ENCODE data around the gene BTBD19.
"Not testable (repeated sequence)": the region's sequence is repeated elsewhere in the genome, so short reads cannot be mapped to it uniquely, and the experiment has no call there.

The BTBD19 gene

DNA sequence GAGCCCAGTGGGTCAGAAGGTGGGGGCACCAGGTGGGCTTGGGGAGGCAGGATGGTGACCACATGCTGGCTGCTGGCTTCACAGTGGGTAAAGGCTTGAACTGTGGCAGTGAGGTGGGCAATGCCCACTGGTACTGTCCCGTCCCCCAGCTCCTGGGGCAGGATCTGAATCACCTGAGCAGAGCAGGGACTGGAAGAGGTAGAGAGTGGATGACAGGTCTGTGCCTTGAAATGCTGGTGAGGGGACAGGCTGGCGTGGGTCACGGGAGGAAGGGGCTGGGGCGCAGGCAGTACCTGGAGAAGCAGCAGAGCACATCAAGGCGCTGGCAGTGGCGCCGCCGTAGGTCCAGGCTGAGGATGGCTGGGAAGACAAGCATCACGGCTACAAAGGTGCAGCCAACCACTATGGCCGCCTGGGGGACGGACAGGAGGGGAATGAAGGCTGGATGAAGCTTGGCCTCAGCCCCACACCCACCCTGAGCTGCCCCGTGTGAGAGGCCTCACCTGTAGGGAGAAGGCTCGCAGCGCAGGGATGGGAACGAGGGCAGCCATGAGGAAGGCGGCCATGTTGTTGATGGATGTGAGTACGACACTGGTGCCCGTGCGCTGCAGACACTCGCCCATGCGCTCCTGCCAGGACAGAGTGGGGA lies 19.8 kb downstream of the BTBD19 start:
- no peak for DNase-seq (ENCODE audit: low spot score)

DNA sequence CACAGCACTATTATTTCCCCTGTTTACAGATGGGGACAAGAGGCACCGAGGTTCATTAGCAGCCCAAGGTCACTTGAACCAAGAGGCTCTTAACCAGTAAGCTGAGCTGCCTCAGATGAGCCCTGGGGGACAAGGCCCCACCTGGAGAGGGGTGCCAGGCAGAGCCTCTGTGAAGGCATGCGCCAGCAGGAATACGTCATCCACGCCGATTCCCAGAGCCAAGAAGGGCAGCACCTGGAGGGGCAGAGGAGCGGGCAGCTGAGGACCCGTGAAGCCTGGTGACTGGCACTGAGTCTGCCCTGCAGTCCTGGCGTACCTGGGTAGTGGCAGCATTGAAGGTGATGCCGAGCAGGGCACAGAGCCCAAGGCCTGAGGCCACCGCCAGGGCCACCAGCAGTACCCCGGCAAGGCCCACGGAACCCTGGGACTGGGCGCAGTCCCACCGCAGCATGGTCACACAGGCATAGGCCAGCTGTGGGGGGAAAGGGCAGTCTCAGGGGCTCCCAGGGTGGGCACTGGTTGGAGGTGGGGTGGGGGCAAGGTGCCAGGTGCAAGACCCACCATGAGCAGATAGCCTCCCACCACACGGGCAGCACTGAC lies 20.6 kb downstream of the BTBD19 start:
- no peak for DNase-seq (ENCODE audit: low spot score)

DNA sequence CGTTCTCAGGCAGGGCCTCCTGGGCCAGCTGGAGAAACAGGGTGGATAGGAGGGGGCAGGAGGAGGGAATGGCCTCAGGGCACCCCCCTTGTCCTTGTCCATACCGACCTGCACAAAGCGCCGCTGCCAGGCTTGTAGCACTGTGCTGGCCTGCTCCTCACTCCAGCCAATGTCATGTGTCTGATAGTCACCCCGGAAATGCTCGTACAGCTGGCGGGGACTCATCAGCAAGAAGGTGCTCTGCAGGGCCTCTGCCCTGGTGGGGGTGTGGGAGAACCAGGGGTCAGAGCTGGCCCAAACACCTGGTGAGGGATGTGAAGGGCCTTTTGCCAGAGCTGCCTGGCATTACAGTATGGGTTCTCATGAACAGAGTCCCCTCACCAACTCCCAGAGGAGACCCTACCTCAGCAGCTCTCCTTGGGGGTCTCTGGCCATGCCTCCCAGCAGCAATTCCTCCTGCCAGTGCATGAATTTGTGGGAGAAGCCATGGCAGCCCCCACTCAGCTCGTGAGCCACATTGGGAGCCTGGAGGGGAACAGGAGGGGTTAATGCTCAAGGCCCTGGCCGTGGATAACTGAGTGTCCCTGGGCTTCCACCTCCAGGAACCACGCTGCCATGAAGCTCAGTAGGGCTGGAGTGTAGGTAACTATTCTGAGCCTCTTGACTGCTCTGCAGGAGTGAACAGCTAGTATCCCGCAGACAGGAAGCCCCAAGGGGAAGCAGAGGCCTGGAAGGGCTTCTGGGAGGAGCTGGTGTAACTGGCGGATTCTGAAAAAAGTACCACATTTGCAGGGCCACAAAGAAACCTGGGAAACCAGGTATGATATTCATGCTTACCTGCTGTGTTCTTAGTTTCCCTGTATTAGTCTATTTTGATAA lies 21.4 kb downstream of the BTBD19 start:
- no peak for DNase-seq (ENCODE audit: low spot score)

DNA sequence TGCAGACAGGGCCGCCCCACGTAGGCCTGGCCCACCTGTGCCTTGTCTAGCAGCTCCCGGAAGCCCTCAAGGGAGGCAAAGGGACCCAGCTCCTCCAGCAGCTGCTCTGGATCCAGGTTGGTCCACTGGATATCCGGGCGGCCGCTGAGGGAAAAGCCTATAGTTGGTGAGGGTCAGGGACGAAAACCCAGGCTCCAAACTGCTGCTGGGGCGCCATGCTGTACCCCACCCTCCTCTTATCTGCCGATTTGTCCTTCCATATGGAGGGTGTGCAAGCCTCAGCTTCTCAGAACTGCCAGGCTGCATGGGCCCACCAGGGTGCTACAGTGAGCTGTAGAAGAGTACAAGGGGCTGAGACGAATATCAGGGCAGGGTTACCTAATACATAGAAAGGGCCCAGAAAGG lies 22.6 kb downstream of the BTBD19 start:
- no peak for DNase-seq (ENCODE audit: low spot score)

DNA sequence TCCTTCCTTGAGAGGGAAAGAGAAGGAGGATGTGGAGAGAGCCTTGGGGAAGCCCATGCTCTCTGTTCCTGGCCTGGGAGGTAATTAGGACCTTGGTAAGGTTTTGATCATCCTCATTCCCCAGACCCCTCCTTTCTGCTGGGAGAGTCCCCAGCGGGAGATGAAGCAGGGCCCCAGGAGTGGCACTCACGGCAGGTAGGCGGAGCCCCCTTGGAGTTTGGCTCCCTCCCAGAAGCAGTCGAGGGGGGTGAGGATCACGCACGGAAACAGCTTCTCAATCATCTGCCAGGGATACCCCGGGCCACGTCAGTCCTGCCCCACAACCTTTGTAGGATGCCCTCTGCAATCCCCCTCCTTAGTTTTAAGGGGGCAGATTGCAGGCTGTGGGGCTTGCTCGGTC lies 23.2 kb downstream of the BTBD19 start:
- no peak for DNase-seq (ENCODE audit: low spot score)

DNA sequence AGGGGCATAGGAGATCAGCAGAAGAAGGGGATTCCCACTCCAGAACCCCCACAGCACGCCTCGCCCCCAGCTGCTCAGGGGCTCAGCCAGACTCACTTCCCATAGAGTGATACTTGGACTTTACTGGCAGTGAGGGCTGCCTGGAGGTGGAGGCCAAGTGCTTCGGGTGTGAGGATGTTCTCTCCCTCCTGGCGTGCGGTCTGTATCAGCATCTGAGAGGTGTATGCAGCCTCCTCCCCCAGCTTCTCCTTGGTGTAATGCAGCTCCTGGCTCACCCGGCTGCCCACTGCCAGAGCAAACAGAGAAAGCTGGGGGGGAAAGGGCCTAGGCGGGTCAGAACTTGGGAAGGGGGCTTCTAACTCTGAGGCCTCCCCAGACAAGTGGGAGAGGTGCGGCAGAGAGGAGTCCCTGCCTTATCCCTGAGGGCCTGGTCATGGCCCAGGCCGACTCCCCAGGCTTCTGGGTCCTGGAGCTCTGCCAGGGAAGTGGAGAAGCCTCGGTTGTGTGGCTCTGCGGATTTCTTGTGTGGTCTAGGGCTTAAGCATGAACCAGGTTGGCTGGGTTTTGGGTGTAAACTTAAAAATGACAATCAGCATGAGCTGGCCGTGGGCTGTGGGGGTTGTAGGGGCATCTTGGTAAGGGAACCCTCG lies 23.9 kb downstream of the BTBD19 start:
- DNase-seq (ENCODE audit: low spot score): no peak

DNA sequence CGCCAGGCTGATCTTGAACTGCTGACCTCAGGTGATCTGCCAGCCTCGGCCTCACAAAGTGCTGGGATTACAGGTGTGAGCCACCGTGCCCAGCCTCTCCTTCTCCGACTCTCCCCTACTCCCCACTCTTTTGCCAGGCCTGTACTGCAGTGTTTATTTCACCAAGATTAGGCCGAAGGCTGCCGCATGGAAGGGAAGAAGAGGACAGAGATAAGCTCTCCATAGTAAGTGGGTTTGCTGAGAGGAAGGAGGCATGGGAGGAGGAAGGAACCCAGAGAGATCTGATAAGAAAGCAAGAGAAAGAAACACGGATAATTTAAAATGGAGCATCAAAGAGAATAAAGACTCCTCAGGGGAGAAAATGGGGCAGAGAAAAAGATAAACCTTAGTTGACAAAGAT lies 26.0 kb downstream of the BTBD19 start:
- DNase-seq (ENCODE audit: low spot score): no peak

DNA sequence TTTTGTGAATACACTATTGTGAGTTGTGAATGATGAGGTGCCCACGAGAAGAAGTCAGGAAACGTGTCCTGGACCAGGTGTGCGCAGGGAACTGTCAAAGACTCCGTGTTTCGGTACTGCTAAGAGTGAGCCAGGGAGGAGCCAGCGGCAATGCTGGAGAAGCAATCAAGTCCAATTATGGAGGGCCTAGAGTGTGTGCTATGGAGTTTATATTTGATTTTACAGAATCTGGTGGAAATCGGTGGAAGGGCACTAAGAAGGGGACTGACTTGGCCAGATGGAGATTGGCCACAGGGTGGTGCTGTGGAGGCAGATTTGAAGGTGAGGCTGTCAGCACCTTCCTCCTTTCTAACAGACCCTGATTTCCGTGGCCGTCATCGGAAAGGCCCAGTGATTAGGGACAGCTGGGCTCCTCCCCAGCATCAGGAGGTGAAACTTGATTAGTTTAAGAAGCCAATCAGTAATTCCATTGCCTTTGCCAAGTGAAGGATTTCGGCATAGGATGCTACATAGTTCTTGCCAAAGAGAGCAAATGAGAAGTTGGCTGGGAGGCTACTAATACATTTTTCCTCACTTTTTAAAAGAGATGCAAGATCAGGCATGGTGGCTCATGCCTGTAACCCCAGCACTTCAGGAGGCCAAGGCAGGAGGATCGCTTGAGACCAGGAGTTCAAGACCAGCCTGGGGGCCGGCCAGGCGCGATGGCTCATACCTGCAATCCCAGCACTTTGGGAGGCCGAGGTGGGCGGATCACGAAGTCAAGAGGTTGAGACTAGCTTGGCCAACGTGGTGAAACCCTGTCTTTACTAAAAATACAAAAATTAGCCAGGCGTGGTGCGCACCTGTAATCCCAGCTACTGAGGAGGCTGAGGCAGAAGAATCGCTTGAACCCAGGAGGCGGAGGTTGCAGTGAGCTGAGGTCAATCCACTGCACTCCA lies 27.7 kb downstream of the BTBD19 start:
- peak; percentile 69 for DNase-seq (ENCODE audit: low spot score)

DNA sequence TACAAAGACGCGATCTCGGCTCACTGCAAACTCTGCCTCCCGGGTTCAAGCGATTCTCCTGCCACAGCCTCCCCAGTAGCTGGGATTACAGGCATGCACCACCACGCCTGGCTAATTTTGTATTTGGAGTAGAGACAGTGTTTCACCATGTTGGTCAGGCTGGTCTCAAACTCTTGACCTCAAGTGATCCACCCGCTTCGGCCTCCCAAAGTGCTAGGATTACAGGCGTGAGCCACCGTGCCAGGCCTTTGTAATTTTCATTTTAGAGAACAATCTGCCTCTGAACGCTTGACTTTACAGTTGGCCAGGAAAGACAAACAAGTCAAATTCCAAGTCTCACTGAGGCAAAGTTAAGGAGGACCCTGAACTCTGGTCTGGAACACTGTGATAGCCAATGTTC lies 30.0 kb downstream of the BTBD19 start:
- not testable (repeated sequence) for DNase-seq (ENCODE audit: low spot score)

DNA sequence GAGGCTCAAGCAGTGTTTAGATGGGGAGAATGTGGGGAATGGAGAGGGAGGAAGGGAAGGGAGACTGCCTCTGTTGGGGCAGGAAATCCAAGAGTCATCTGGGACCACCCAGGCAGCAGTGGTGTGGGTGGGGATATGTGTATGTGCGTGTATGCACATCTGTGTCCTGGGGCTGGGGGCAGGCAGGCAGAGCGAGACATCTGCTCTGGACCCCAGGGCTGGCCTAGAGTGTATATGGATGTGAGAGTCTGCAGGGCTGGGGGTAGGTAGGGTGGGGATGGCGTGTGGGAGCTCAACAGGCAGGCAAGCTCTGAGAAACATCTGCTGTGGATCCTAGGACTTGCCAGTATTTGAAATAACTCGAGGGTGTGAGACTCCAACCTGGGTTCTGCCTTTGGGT lies 31.3 kb downstream of the BTBD19 start:
- no peak for DNase-seq (ENCODE audit: low spot score)

DNA sequence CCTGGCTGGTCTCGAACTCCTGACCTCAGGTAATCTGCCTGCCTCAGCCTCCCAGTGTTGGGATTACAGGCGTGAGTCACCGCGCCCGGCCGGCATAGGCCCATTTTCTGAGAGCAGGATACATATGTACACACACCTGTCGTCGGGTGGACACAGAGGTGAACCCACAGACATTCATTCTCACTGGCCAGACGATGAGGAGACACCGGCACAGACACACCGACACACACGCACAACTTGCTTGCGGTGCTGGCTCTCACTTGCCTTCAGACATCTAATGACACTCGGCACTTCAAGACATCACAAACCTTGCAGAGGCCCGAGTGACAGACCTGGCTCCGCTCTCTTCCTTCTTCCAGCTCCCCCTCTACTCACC lies 34.2 kb downstream of the BTBD19 start:
- no peak for DNase-seq (ENCODE audit: low spot score)

DNA sequence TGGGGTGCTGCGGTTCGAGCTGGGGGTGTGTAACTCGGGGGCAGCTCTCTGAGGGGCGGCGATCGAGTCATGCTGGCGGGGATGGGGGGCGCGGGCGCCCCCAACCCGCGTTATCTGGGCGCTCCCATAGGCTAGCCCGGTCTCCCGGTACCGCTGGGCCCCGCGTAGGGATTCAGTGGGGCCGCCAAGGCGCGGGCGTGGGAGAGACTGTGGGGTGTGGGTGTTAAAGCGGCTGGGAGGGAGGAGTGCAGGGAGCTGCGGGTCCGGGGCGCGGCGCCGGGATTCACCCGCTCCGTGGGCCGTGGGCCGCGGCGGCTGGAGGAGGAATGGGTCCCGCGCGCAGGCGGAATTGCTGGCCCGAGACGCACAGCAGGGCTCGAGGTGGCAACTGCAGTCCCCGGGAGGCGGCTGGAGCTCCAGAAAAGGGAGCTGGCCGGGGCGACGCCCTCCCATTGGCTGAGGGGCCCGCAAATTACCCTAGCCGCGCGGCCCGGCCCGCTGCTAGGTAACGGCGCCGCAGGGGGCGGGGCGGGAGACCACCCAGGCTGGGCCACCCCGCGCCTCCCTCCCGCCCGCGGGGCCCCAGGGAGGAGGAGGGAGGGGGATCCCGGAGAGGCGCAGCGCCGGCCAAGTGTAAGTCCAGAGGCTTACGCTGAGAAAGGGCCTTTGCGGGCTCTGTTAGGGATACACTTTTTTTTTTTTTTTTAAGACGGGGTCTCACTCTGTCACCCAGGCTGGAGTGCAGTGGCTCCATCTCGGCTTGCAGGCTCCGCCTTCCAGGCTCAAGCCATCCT lies 34.7 kb downstream of the BTBD19 start, which contains the start of gene PTCH2:
TSS of gene PTCH2 (minus strand) at position 392 of the 794 bp plus-strand sequence. CDS start at position 71, 321 bp downstream.
- peak; percentile 58 for DNase-seq (ENCODE audit: low spot score)

DNA sequence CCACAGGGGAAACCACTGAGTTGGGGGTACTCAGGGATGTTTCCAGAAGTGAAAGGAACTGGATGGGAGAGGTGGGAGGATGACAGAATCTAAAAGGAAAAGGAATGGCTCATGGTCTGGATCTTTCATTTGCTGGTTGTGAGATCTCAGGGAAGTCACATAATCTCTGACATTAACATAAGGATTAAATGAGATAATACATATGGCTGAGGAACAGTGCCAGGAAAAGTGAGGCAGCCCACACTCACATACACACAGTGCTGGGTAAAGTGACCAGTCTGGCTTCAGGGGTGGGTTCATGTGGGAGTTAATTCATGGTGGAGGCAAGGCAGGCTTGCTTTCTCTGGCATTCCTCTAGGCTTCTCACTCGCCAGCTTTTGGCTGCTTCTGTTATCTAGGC lies 38.7 kb downstream of the BTBD19 start:
- DNase-seq (ENCODE audit: low spot score): no peak

DNA sequence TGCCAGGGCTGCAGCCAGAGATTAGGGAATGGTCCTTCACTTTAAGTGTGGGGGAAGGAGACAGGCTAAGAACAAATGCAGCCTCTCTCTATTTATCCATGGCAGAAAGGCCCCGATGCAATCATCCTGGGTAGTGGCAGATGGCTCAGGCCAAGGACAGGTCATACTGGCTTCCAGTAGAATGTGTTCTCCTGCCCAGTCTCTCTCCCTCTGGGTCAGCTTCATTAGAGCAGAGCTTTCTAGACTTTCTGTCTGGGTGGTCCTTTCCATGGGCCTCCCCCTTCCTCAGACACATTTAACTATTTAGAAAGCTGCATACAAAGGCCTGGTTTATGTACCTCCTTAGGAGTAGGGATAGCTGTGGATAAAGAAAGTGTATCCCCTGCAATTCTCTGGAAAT lies 39.5 kb downstream of the BTBD19 start:
- DNase-seq (ENCODE audit: low spot score): no peak

DNA sequence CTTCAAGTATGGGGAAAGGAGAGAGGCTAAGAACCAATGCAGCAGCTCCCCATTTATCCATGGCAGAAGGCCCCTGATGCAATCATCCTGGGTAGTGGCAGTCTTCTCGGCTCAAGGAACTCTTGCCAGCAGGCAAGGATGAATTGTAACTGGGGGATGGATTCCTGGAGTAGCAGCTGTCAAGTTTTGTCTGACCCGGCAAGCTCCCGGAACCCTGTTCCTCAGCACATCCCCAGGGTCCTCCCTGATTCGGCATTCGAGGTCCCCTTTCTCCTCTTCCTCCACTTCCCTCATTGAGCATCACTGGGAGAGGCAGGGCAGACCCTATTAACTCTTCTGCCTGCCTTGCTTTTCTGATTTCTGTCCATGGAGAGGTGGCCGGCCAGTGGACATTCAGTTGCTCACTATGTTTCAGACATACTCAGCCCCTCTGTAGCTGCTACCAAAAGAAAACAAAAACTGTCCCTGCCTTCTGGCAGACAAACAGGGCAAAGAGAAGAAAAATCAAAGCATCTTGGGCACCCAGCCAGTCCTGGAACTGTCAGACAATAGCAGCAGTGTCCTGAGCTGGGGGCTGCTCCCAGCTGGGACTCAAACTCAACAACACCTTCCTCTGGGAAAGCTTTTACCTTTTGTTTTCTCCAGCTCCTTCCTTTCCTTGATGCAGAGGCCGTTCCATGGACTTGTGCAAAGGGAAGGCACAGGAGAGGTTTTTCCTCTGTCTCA lies 40.3 kb downstream of the BTBD19 start:
- DNase-seq (ENCODE audit: low spot score): no peak

DNA sequence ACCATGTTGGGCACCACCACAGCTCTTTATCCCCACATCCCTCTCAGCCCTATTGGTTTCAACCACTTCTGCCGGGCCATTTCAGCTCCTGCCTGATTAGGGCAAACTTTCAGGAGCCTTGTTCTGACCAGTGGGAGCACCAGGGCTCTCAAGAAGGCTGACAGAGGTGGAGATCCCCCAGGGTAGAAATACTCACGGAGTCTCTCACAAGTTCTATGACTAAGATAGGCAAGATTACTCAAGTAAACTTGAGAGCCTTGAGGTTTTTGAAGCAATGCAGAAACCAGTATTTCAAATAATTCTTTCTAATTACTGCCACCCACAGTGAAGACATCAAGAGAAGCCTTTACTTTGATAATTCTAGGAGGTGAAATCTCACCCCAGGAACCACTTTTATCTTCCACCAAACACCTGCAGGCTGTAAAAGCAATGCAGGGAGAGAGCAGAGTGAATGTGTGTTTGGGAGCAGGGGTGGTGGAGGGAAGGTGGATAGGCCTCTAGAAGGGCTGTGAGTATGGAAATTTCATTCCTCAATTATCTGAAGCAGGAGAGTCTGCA lies 41.3 kb downstream of the BTBD19 start:
- DNase-seq (ENCODE audit: low spot score): no peak

DNA sequence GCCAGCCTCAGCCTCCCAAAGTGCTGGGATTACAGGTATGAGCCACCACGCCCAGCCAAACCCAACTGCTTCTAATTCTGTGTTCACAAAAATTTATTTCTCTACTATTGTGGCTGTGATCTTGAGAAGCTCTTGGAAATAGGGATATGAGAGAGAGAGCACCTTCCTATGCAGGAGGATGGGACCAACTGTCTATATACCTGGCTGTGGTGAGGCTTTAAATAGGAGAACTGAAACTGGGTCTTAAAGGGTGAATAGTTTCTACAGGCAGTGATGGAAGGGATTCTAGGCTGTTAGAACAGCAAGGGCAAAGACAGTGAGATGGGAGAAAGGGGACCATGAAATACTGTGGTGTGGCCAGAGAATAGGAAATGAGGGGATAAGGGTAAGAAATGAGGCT lies 43.0 kb downstream of the BTBD19 start:
- DNase-seq (ENCODE audit: low spot score): no peak

DNA sequence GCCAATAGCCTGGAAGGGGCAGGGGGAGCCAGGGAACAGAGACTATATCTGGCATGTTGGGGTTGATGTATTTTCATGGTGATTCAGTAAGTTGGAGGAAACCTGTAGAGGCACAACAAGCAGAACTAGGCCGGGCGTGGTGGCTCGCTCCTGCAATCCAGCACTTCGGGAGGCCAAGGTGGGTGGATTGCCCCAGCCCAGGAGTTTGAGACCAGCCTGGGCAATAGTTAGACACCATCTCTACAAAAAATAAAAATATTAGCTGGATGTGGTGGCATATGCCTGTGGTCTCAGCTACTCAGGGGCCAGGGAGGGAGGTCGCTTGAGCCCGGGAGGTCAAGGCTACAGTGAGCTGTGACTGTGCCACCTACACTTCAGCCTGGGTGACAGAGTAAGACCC lies 44.9 kb downstream of the BTBD19 start:
- DNase-seq (ENCODE audit: low spot score): no peak

DNA sequence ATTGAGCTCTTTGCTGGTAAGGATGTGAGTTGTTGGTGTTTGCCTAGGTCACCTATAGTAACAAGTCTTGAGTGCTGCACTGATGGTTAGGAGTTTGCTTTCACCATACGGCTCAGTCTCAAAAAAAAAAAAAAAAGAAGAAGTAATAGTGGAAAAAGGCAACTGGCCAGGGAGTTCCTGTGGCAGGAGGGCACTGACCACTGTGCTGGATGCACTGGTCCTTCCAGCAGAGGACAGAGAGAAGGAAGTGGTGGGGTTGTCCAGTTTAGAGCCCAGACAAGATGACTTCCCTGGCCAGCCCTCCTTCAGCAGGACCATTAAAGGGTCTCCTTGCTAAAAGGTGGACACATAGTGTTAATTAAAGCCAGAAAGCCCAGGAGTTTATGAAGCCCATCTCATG lies 46.6 kb downstream of the BTBD19 start:
- no peak for DNase-seq (ENCODE audit: low spot score)

DNA sequence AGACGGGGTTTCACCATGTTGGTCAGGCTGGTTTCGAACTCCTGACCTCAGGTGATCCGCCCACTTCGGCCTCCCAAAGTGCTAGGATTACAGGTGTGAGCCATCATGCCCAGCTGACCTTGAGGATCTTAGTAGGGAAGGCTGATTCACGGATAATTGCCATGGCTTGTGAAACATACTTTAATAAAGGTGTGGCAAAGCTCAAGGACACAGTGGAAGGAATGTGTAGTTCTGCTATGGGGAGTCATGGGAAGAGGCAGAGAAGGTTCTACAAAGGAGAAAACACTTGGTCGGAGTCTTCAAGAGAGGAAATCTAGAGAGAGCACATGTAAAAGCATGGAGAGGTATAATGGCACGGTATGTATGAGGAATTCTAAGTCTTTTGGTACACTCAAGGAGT lies 47.4 kb downstream of the BTBD19 start:
- DNase-seq (ENCODE audit: low spot score): no peak
